Lower leg skin (tissue), 4 donors: ENCODE results near the gene RAPGEF1. TPM values are rescaled to one million over a fixed set of nuclear protein-coding genes. Genes with fewer than 3 reads are reported as not detected.
A peak's percentile ranks its signal among the peaks of the same experiment; 100 is the strongest.
"Not testable (repeated sequence)": the region's sequence is repeated elsewhere in the genome, so short reads cannot be mapped to it uniquely, and the experiment has no call there.

Experiments
- DNase-seq, 2 donors: peaks; one replicate each; pipeline ENCODE4 v3.0.0-alpha.2; 2019; ENCODE audit warnings: low spot score in 2 of 2
- H3K4me3 ChIP-seq: fragments of 200-600 bp; sonication (generic); 2 replicates; pipeline ENCODE4 v1.5.1; 2017; ENCODE audit warnings: mild to moderate bottlenecking, low read depth; ENCODE audit not compliant: poor library complexity, severe bottlenecking
- CTCF ChIP-seq, 3 donors: fragments of 450-650 bp; IDR thresholded peaks; one replicate each; pipeline ENCODE4 v1.5.1; 2016; ENCODE audit warnings: antibody characterized with exemption in 3 of 3, mild to moderate bottlenecking in 3 of 3, moderate library complexity in 2 of 3
- POLR2A ChIP-seq, 2 donors: fragments of 450-650 bp; IDR thresholded peaks; one replicate each; pipeline ENCODE4 v1.6.1; 2016 to 2017; ENCODE audit warnings: antibody characterized with exemption in 2 of 2, mild to moderate bottlenecking in 1 of 2, moderate library complexity in 1 of 2
- WGBS, 2 donors: methylation state at CpG; one replicate each; pipeline ENCODE4 v1.1.5; 2018; 5-methylcytosine and 5-hydroxymethylcytosine counted together
- intact Hi-C: fragments of 100-400 bp; cut with DNase I; formaldehyde crosslinking; loops from one replicate; pipeline ENCODE4 v1.15.0; 2023; ENCODE audit warnings: low total_unique reads
- total RNA-seq, 4 donors: library from RNA; depleted of rRNA; stranded (reverse); fragments of >200 nt; gene quantifications; one replicate each; pipeline ENCODE4 v1.1.0, GENCODE V29; 2016

Gene RAPGEF1
- total RNA-seq, 4 donors from 2014 or later: 18.0 to 70.8 (median 43.5) TPM

- H3K4me3 ChIP-seq: no peak overlapping the region
- intact Hi-C loops: no loop called here
- TF ChIP-seq POLR2A (IDR thresholded peaks at IDR 0.05) (no peak), CTCF (IDR thresholded peaks at IDR 0.05) (no peak)
- 53 to 82% methylated on average over 9 of the region's 9 CpGs for WGBS, 2 donors
- no peak for DNase-seq
Observed at GRCh38 chr9:131714821-131715220, 25.1 kb downstream of the RAPGEF1 start.

GRCh38 chr9:131714161-131714646 is 25.7 kb downstream of the RAPGEF1 start:
- TF ChIP-seq CTCF (IDR thresholded peaks at IDR 0.05) (no peak), POLR2A (IDR thresholded peaks at IDR 0.05) (no peak)
- no peak overlapping the region for H3K4me3 ChIP-seq
- intact Hi-C loops: no loop called here
- WGBS, 2 donors: 23 to 30% methylated on average over 10 of the region's 10 CpGs
- peak; percentile 83 to 87 for DNase-seq

- WGBS, 2 donors: 83 to 91% methylated on average over 8 of the region's 8 CpGs
- intact Hi-C loops: no loop called here
- DNase-seq: peak in 1 of 2 donors; percentile 34
- no peak overlapping the region for H3K4me3 ChIP-seq
- TF ChIP-seq CTCF (IDR thresholded peaks at IDR 0.05): no peak
- TF ChIP-seq POLR2A (IDR thresholded peaks at IDR 0.05): no peak
Observed at GRCh38 chr9:131713016-131713415, 26.9 kb downstream of the RAPGEF1 start.

- TF ChIP-seq POLR2A (IDR thresholded peaks at IDR 0.05) (no peak), CTCF (IDR thresholded peaks at IDR 0.05) (no peak)
- peak in 1 of 2 donors; percentile 61 for DNase-seq
- WGBS, 2 donors: 85 to 87% methylated on average over 10 of the region's 10 CpGs
- intact Hi-C loops: no loop called here
- H3K4me3 ChIP-seq: no peak overlapping the region
Observed at GRCh38 chr9:131712151-131712716, 27.6 kb downstream of the RAPGEF1 start.

- TF ChIP-seq POLR2A (IDR thresholded peaks at IDR 0.05): no peak
- TF ChIP-seq CTCF (IDR thresholded peaks at IDR 0.05): no peak
- no peak overlapping the region for H3K4me3 ChIP-seq
- 34 to 45% methylated on average over 10 of the region's 10 CpGs for WGBS, 2 donors
- intact Hi-C loops: no loop called here
- DNase-seq: peak in 1 of 2 donors; percentile 83
Observed at GRCh38 chr9:131709771-131710431, 30.0 kb downstream of the RAPGEF1 start.

GRCh38 chr9:131709010-131709770 is 30.7 kb downstream of the RAPGEF1 start:
- 65 to 68% methylated on average over 14 of the region's 14 CpGs for WGBS, 2 donors
- intact Hi-C loops, H3K4me3 ChIP-seq: not testable (repeated sequence)

More at GRCh38 chr9:131709010-131709770, 30.7 kb downstream of the RAPGEF1 start:
- DNase-seq: peak in 1 of 2 donors; percentile 57
